Transverse colon (tissue), 1 donor: ENCODE results near the gene SUSD4.

Source experiments
- EP300 ChIP-seq: sonication (generic); formaldehyde crosslinking; IDR thresholded peaks from one replicate; pipeline ENCODE4 v1.6.1; 2017; ENCODE audit warnings: antibody characterized with exemption, low read depth
- POLR2A ChIP-seq: fragments of 450-650 bp; IDR thresholded peaks from one replicate; pipeline ENCODE4 v1.6.1; 2016; ENCODE audit warnings: antibody characterized with exemption, mild to moderate bottlenecking, moderate library complexity

DNA sequence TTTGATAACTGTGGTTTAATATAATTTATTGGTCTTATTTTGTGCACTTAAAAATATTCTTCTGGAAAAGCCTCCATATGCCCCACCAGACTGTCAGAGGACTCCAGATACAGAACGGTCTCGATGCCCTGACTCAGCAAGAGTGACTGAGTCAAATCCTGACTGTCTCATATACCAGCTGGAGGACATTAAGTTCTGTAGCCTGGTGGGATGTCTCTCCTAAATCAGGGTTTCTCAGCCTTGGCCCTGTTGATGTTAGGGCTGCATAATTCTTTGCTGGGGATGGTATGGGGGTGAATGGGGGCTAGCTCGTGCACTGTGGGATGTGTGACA, 153.2 kb downstream of the SUSD4 start:
- no peak for TF ChIP-seq POLR2A
- no peak for TF ChIP-seq EP300
